GM08714 (cell line): ENCODE data around the gene ANLN.

ENCODE experiments used
- H3K4me3 ChIP-seq: fragments of 200-500 bp; sonication (Bioruptor generic); 2 replicates; pipeline ENCODE4 v1.5.1; 2014; ENCODE audit warnings: mild to moderate bottlenecking, low read length, inconsistent platforms
- ZNF274 ChIP-seq: IDR thresholded peaks from 2 replicates; pipeline ENCODE4 v1.6.1; 2012; ENCODE audit warnings: mild to moderate bottlenecking, low read depth, low read length

The ANLN gene

GRCh38 chr7:36390199-36391090, 783 bp downstream of the ANLN start:
- peak overlapping the region; percentile 91 for H3K4me3 ChIP-seq

GRCh38 chr7:36391436-36392198, 2.0 kb downstream of the ANLN start:
- no peak for TF ChIP-seq ZNF274
- peak overlapping the region; percentile 91; the same call in 1 of the 2 replicates for H3K4me3 ChIP-seq

More at GRCh38 chr7:36390199-36391090, 783 bp downstream of the ANLN start:
- TF ChIP-seq ZNF274, result no peak

- TF ChIP-seq ZNF274, result no peak
- H3K4me3 ChIP-seq, result no peak overlapping the region
Observed at GRCh38 chr7:36393826-36394225, 4.2 kb downstream of the ANLN start.

GRCh38 chr7:36395171-36395894, 5.7 kb downstream of the ANLN start:
- no peak for TF ChIP-seq ZNF274
- no peak overlapping the region for H3K4me3 ChIP-seq

- H3K4me3 ChIP-seq, result no peak overlapping the region
- no peak for TF ChIP-seq ZNF274
Observed at GRCh38 chr7:36396150-36396549, 6.5 kb downstream of the ANLN start.

DNA sequence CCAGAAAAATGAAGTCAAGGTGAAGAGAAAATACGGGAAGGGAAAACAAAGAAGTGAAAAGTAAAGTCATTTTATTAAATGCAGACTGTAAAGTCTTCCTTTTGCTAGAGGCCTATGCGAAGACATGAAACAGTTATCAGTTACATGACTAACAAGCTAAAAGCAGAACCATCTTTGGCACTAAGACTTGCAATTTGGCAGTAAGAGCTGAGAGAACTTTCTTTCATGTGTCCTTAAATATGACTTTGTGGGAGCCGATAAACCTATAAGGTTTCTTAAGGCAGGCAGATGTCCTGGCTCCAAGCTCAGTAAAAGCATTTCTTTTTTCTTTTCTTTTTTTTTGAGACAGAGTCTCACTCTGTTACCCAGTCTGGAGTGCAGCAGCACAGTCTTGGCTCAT, 10.4 kb downstream of the ANLN start:
- TF ChIP-seq ZNF274, result no peak
- H3K4me3 ChIP-seq, result no peak overlapping the region

DNA sequence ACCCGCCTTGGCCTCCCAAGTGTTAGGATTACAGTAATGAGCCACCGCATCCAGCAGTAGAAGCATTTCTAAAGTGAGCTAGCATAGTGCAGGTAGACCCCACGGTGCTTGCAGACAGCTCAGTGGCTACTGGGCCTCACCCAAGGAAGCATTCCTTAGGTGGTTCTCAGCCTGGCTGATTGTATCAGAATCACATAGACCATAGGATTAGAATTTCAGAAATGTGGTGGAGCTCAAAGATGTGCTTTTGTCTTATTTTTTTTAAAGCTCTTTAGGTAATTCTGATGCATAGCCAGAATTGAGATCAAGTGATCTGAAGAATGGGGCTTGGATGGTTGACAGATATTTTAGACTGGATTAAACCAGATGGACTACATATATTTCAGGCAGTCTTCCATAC, 10.9 kb downstream of the ANLN start:
- no peak overlapping the region for H3K4me3 ChIP-seq
- no peak for TF ChIP-seq ZNF274

GRCh38 chr7:36403452-36403851, 13.8 kb downstream of the ANLN start:
- H3K4me3 ChIP-seq, result no peak overlapping the region
- TF ChIP-seq ZNF274, result no peak

GRCh38 chr7:36404639-36405408, 15.2 kb downstream of the ANLN start:
- H3K4me3 ChIP-seq, result no peak overlapping the region
- TF ChIP-seq ZNF274, result no peak

DNA sequence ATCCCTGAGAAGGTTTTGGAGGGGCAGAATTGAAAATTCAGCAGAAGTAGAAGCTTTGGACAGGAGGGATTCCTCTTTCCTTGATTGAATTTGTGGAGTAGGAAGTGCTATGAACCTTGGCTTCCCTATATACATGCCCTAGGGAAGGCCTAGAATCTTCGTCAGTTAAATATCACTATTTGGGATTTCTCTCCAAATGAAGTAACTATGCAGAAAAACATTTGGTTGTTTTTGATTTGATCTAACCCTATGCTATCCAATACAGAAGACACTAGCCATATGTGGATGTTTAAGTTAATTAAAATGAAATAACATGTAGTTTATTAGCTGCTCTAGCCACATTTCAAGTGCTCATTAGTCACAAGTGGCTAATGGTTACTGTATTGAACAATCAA, 15.7 kb downstream of the ANLN start:
- no peak for TF ChIP-seq ZNF274
- H3K4me3 ChIP-seq, result no peak overlapping the region

DNA sequence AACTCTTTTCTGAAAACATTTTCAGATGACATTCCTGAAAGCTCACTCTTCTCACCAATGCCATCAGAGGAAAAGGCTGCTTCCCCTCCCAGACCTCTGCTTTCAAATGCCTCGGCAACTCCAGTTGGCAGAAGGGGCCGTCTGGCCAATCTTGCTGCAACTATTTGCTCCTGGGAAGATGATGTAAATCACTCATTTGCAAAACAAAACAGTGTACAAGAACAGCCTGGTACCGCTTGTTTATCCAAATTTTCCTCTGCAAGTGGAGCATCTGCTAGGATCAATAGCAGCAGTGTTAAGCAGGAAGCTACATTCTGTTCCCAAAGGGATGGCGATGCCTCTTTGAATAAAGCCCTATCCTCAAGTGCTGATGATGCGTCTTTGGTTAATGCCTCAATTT, 16.5 kb downstream of the ANLN start:
- TF ChIP-seq ZNF274, result no peak
- no peak overlapping the region for H3K4me3 ChIP-seq

DNA sequence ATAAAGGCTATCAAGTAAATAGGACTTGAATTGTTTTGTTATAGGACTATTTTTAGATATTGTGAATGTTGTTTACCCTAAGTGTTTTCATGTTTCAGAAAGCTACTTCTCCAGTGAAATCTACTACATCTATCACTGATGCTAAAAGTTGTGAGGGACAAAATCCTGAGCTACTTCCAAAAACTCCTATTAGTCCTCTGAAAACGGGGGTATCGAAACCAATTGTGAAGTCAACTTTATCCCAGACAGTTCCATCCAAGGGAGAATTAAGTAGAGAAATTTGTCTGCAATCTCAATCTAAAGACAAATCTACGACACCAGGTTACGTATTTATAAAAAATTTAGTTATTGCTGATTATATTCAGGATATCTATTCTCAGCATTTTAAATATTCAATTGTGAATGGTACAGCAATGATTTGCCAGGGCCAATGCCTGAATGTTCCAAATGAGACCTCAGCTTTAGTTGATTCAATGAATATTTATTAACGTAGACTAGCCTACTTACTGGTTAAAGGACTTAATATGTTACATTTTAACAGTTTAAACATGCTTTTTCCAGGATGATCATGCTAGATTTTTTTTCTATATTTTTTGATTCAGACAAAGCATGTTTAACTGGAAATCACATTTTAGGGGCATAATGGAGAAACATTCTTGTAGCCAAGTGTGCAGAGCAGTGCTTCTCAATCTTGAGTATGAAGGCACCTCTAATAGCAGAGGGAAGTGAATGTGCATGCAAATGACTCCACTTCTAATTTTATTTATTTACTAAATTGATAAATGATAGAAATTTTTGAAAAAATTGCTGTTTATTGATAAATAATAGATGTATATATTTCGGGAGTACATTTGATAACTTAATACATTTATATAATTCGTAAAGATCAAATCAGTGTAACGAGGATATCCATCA, 18.2 kb downstream of the ANLN start:
- H3K4me3 ChIP-seq, result no peak overlapping the region
- TF ChIP-seq ZNF274, result no peak

- no peak overlapping the region for H3K4me3 ChIP-seq
- TF ChIP-seq ZNF274, result no peak
Observed at GRCh38 chr7:36408589-36408988, 18.9 kb downstream of the ANLN start.
